ENCODE results near the gene C9orf57. TPM values are rescaled to one million over a fixed set of nuclear protein-coding genes. Genes with fewer than 3 reads are reported as not detected.
"Not testable (repeated sequence)": the region's sequence is repeated elsewhere in the genome, so short reads cannot be mapped to it uniquely, and the experiment has no call there.

Gene C9orf57
- polyA plus RNA-seq, 3 donors = not detected

DNA sequence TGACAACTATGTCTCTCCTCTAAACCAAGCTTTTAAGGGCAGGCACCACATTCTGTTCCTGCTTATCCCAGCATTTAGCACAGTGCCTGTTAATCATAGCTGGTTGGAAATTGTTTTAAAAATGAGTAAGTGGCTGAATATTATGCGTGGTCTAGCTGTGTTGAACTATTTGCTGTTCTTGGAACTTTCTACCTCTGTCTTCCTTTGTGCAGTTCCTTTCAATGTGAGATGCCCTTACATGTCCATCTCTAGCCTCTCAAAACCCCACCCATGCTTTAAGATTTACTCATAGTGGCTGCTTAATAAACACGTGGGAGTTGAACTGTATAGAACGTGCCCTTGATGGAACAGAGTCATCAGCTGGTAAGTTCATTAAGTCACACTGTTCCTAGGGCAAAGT lies 34.5 kb downstream of the C9orf57 start:
- no peak for DNase-seq (ENCODE audit: low read depth in 3 of 3, low spot score in 2 of 3)

DNA sequence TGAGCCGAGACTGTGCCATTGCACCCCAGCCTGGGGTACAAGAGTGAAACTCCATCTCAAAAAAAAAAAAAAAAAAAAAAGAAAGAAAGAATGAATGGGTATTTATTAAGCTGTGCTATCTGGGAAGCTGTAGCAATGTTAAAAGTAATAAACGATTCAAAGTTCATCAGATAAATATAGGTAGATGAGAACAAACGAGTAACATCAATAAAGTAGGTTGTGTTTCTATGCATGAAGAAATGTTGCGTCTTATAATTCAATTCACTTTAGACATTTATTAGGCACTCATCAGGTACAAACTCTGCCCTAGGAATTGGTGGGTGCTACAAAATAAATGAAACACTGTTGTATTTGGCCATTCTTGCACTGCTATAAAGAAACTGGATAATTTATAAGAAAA lies 36.8 kb downstream of the C9orf57 start:
- DNase-seq (ENCODE audit: low read depth in 3 of 3, low spot score in 2 of 3) = no peak

DNA sequence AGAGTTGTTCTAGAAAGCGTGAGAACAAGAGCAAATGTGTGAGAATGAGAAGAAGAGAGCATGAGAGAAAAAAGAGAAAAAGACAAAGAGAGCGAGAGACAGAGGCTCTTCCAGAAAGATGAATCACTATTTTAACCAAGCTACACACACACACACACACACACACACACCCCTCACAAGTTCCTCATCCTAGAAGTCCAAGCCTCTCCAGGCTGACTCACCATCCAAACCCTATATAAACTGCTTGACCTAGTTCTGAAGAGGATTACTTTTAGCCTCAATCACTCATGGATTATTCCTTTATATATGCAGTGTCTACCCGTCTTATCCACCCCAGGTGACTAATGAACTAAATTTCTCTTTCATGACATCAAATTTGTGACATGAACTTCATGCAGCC lies 37.6 kb downstream of the C9orf57 start:
- no peak for DNase-seq (ENCODE audit: low read depth in 3 of 3, low spot score in 2 of 3)

DNA sequence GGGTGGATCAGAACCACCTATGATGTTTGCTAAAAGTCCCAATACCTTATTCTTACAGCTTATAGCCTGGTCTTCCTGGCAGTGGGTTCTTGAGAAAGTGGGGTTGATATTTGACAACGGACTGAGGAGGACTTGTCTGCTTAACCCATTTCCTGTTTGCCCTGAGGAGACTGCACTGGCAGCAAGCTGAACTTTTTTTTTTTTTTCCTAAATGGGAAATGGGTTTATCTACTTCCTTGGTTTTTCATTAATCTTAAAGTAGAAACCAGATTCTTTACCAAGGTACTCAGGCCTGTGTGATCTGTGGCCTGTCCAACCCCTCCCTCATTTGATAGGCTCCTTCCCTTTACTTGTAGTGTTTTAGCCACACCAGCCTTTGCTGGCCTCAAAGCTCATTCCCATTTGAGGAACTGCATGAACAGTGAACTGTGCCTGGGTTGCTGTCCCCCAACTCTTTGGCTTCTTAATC lies 47.1 kb downstream of the C9orf57 start:
- DNase-seq (ENCODE audit: low read depth in 3 of 3, low spot score in 2 of 3) = no peak

DNA sequence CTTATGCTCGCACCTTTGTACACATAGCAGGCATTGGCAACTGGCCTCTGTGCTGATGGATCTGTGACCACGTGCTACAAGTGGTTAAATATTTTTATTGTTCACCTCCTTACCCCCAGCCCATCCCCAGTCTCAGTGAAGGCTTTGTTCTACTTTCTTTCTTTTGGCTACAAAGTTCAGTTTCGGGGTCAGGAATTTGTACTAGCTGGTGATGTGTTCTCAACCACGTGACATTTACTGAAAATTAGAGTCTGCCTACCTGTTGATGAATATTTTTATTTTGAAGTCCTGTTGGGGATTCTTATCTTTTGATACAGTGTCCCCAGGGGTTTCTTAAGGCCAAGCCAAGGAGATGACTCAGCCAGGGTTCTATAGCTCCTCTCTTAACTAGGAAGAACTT lies 47.8 kb downstream of the C9orf57 start:
- DNase-seq (ENCODE audit: low read depth in 3 of 3, low spot score in 2 of 3) = no peak

DNA sequence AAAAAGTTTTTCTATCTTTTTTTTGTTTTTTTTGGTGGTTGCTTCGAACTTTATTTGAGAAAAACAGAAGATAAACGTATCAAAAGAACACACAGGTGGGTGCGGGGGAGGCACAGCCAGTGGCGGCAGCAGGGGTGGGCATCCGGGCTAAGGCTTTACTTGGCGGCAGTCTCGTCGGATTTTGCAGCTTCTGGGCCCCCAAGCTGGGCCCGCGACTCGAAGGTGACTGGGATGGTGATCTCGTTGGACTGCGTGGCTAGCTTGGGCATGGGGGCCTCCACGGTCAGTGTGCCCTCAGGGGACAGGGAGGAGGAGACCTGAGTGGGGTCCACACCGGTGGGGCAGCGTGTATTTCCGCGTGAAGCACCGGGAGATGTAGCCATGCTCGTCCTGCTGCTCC lies 52.7 kb downstream of the C9orf57 start:
- not testable (repeated sequence) for DNase-seq (ENCODE audit: low read depth in 3 of 3, low spot score in 2 of 3)

DNA sequence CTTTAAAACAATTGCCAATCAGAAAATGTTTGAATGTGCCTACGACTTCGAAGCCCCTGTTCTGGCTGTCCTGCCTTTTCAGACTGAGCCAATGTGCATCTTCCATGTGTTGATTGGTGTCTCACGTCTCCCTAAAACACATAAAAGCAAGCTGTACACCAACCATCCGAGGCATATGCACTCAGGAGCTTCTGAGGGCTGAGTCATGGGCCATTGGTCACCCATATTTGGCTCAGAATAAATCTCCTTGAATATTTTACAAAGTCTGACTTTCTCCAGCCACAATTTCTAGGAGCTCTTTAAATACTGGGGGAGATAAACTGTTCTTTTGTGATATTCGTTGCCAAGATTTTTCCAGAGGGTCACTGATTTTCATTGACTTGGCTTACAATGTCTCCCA lies 53.9 kb downstream of the C9orf57 start:
- DNase-seq (ENCODE audit: low read depth in 3 of 3, low spot score in 2 of 3) = no peak

DNA sequence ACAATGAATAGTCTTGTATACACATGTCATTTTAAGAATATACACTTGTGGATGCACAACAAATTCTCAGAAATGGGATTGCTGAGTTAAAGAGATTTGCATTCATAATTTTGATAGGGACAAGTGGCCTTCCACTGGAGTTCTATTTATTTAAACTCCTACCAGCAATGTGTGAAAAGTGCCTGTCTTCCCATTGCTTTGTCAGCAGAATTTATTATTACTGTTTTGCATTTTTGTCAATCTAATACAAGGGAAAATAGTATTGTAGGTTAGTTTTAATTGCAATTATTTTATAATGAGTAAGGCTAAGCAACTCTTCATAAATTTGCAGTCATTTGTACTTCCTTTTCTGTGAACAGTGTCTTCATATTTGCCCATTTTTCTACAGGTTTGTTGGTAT lies 55.0 kb downstream of the C9orf57 start:
- no peak for DNase-seq (ENCODE audit: low read depth in 3 of 3, low spot score in 2 of 3)

Other genes starting within 250 kb of the C9orf57 start
- 10 to 100 TPM; 28.1 to 31.1 (median 29.1) TPM for gene ABHD17B, start 149.4 kb downstream of the C9orf57 start, polyA plus RNA-seq (ENCODE audit: insufficient read length in 3 of 3)
- gene C9orf85, start 149.0 kb downstream of the C9orf57 start, polyA plus RNA-seq (ENCODE audit: insufficient read length in 3 of 3) = 10 to 100 TPM; 15.5 to 18.1 (median 18.0) TPM
- under 1 TPM; 0.31 to 0.43 (median 0.40) TPM for gene GDA, start 88.8 kb upstream of the C9orf57 start, polyA plus RNA-seq (ENCODE audit: insufficient read length in 3 of 3)

Data from right renal cortex interstitium (tissue), 3 donors.